Smooth muscle cell (in vitro differentiated cells): ENCODE results near the gene STRIP2. TPM values are rescaled to one million over a fixed set of nuclear protein-coding genes. Genes with fewer than 3 reads are reported as not detected.

ENCODE experiments used
- DNase-seq: peaks from one replicate; lab custom pipeline; 2025; ENCODE audit not compliant: unreplicated experiment; lab: John Stamatoyannopoulos, UW
- H2AFZ ChIP-seq: fragments of 200-600 bp; sonication (generic); 2 replicates; pipeline ENCODE4 v1.6.0; 2016; ENCODE audit warnings: antibody characterized with exemption, low read depth, mild to moderate bottlenecking
- H3F3A ChIP-seq: fragments of 200-600 bp; sonication (generic); 2 replicates; pipeline ENCODE4 v1.6.0; 2017; ENCODE audit warnings: antibody characterized with exemption, low read depth
- H3K27ac ChIP-seq: fragments of 200-600 bp; sonication (generic); 2 replicates; pipeline ENCODE4 v1.5.1; 2016; ENCODE audit warnings: low read depth, mild to moderate bottlenecking
- H3K27me3 ChIP-seq: fragments of 200-600 bp; sonication (generic); 2 replicates; pipeline ENCODE4 v1.6.1; 2016; ENCODE audit warnings: low read depth, mild to moderate bottlenecking
- H3K36me3 ChIP-seq: fragments of 200-600 bp; sonication (generic); 2 replicates; pipeline ENCODE4 v1.5.1; 2016; ENCODE audit warnings: low read depth
- H3K4me1 ChIP-seq: fragments of 200-600 bp; sonication (generic); 2 replicates; pipeline ENCODE4 v1.5.1; 2016; ENCODE audit warnings: low read depth
- H3K4me2 ChIP-seq: fragments of 200-600 bp; sonication (generic); 2 replicates; pipeline ENCODE4 v1.6.0; 2016; ENCODE audit warnings: mild to moderate bottlenecking
- H3K4me3 ChIP-seq: fragments of 200-600 bp; sonication (generic); 2 replicates; pipeline ENCODE4 v1.5.1; 2016; ENCODE audit warnings: mild to moderate bottlenecking
- H3K79me2 ChIP-seq: fragments of 200-600 bp; sonication (generic); 2 replicates; pipeline ENCODE4 v1.6.0; 2016; ENCODE audit warnings: low read depth, mild to moderate bottlenecking
- H3K9ac ChIP-seq: fragments of 200-600 bp; sonication (generic); 2 replicates; pipeline ENCODE4 v1.6.0; 2016; ENCODE audit warnings: low read depth
- H3K9me3 ChIP-seq: fragments of 200-600 bp; sonication (generic); replicated peaks from 2 replicates; pipeline ENCODE4 v1.5.1; 2016; ENCODE audit warnings: low read depth
- H4K20me1 ChIP-seq: fragments of 200-600 bp; sonication (generic); 2 replicates; pipeline ENCODE4 v1.6.0; 2016; ENCODE audit warnings: low read depth
- WGBS: methylation state at CpG from one replicate; pipeline ENCODE4 v1.1.7; 2016; ENCODE audit warnings: low lambda C conversion rate; 5-methylcytosine and 5-hydroxymethylcytosine counted together
- polyA plus RNA-seq: library from polyadenylated mRNA; unstranded; fragments of >200 nt; fragmentation: Nextera tagmentation; extraction: Ambion mirVana; gene quantifications from 2 replicates; pipeline ENCODE4 v1.2.1, GENCODE V29; 2016
- total RNA-seq: library from RNA; depleted of rRNA; stranded (reverse); fragments of >200 nt; gene quantifications from 2 replicates; pipeline ENCODE4 v1.2.3, GENCODE V29; 2014
- TF ChIP-seq, protein P1 (sequence below): fragments of 200-600 bp; sonication (generic); IDR thresholded peaks from 2 replicates; pipeline ENCODE4 v1.5.1; 2017; ENCODE audit warnings: borderline replicate concordance, mild to moderate bottlenecking, antibody characterized with exemption; ENCODE audit not compliant: insufficient read depth, poor library complexity, severe bottlenecking

Gene STRIP2
- total and polyA plus RNA-seq, 2 experiments from 2014 or later: 0.39 to 6.9 TPM

DNA sequence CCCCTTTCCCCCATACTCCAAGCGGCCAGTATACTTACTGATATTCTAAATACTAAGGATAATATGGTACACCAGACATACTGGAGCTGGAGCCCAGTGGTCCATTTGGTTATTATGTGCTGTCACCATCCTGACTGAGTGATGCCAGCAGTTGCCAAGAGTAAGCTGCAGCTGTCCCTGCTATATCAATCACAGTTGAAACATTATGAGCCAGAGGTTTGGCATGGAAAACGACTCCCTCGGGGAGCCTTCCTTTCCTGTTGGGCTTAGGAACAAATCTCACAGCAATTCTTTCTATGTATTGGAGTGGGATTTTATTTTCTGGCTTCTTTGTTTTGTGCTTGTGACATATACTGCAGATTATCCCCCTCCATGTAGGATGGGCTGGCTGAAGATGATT lies 32.6 kb downstream of the STRIP2 start:
- Histone ChIP-seq H3K4me1 (peaks cover 3% of the 10 kb centered on the region), H3F3A (no peaks in the 10 kb centered on the region), H3K27me3 (no peaks in the 10 kb centered on the region), H3K4me3 (no peak overlapping the region), H2AFZ (no peak overlapping the region), H3K27ac (no peak overlapping the region), H3K36me3 (no peaks in the 10 kb centered on the region), H4K20me1 (no peaks in the 10 kb centered on the region), H3K9me3 (no peaks in the 10 kb centered on the region), H3K4me2 (no peak overlapping the region), H3K9ac (no peak overlapping the region), H3K79me2 (no peaks in the 10 kb centered on the region)
- TF ChIP-seq, protein P1, sequence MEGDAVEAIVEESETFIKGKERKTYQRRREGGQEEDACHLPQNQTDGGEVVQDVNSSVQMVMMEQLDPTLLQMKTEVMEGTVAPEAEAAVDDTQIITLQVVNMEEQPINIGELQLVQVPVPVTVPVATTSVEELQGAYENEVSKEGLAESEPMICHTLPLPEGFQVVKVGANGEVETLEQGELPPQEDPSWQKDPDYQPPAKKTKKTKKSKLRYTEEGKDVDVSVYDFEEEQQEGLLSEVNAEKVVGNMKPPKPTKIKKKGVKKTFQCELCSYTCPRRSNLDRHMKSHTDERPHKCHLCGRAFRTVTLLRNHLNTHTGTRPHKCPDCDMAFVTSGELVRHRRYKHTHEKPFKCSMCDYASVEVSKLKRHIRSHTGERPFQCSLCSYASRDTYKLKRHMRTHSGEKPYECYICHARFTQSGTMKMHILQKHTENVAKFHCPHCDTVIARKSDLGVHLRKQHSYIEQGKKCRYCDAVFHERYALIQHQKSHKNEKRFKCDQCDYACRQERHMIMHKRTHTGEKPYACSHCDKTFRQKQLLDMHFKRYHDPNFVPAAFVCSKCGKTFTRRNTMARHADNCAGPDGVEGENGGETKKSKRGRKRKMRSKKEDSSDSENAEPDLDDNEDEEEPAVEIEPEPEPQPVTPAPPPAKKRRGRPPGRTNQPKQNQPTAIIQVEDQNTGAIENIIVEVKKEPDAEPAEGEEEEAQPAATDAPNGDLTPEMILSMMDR: no peak
- 74% methylated on average over 3 of the region's 3 CpGs for whole genome bisulfite sequencing
- no peak for DNase-seq

DNA sequence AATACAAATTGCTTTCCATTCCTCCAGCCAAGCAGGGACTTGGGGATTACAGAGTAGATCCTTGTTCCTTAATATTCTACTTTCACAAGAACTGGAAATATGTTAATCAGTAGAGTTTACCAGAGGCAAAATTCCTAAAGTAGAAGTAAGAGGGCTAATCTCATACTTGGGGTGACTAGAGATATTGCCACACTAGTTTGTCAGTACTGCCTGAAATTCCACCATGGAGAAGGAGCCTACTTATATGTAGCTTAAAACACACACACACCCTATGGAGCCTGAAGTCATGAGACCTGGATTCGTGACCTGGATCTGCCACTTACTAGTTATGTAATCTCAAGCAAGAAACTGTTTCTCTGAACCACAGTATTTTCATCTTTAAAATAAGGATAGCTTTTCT lies 33.9 kb downstream of the STRIP2 start:
- DNase-seq: no peak
- WGBS: 78% methylated on average over 1 of the region's 1 CpG
- H3K9me3 ChIP-seq: no peaks in the 10 kb centered on the region
- H3K4me1 ChIP-seq: peaks cover 3% of the 10 kb centered on the region
- no peaks in the 10 kb centered on the region for H3F3A ChIP-seq
- peak overlapping the region; percentile 25 for H3K4me2 ChIP-seq
- no peak overlapping the region for H3K27ac ChIP-seq
- H3K79me2 ChIP-seq: no peaks in the 10 kb centered on the region
- no peaks in the 10 kb centered on the region for H3K27me3 ChIP-seq
- H3K36me3 ChIP-seq: no peaks in the 10 kb centered on the region
- H3K9ac ChIP-seq: no peak overlapping the region
- TF ChIP-seq, protein P1: no peak
- H3K4me3 ChIP-seq: no peak overlapping the region
- no peak overlapping the region for H2AFZ ChIP-seq
- H4K20me1 ChIP-seq: no peaks in the 10 kb centered on the region

DNA sequence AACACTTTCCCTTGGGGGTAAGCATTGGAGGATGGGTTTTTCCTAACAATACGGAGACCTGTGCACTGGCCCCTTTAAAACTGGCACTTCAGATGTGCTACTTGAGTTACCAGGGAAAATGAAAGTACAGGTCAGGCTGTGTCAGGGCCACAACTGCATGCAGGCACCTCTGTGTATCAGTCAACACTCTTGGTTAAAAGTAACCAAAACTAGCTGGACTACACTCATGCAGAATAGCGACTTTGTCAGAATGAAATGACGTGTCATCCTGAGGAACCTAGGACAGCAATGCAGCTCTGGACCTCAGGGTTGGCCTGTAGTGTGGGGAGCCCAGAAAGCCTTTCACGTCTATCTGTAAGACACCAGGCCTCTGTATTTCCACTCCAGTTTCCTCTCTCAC lies 34.3 kb downstream of the STRIP2 start:
- TF ChIP-seq, protein P1: no peak
- no peak overlapping the region for H2AFZ ChIP-seq
- no peaks in the 10 kb centered on the region for H3F3A ChIP-seq
- no peak overlapping the region for H3K4me2 ChIP-seq
- no peaks in the 10 kb centered on the region for H3K9me3 ChIP-seq
- DNase-seq: no peak
- no peaks in the 10 kb centered on the region for H4K20me1 ChIP-seq
- H3K4me3 ChIP-seq: no peak overlapping the region
- no peaks in the 10 kb centered on the region for H3K36me3 ChIP-seq
- no peak overlapping the region for H3K9ac ChIP-seq
- WGBS: 88% methylated on average over 4 of the region's 4 CpGs
- peaks cover 3% of the 10 kb centered on the region for H3K4me1 ChIP-seq
- H3K27ac ChIP-seq: no peak overlapping the region
- H3K79me2 ChIP-seq: no peaks in the 10 kb centered on the region
- H3K27me3 ChIP-seq: no peaks in the 10 kb centered on the region

DNA sequence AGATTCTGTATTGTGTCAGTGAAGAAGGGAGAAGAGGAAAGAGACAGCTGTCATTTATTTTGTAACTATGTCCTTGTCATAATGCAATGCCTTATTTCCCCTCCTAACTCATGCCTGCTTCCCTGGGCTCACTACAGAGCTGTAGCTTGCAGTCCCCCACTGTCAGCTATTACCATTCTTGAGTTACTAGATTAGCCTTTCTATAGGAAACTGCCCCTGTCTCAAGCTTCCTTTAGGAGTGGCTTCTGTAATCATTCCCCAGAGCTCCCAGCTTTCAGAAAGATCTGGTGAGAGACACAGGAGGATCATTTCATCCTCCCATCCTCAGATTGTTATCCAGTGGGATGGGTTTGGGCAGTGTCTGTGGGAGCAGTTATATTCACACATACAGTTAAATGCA lies 35.7 kb downstream of the STRIP2 start:
- no peak for DNase-seq
- H3K27ac ChIP-seq: no peak overlapping the region
- no peak overlapping the region for H3K4me3 ChIP-seq
- H3K4me1 ChIP-seq: peaks cover 3% of the 10 kb centered on the region
- H3K9me3 ChIP-seq: no peaks in the 10 kb centered on the region
- H2AFZ ChIP-seq: no peak overlapping the region
- H3K9ac ChIP-seq: no peak overlapping the region
- no peaks in the 10 kb centered on the region for H3K36me3 ChIP-seq
- no peaks in the 10 kb centered on the region for H3F3A ChIP-seq
- no peaks in the 10 kb centered on the region for H4K20me1 ChIP-seq
- TF ChIP-seq, protein P1: no peak
- no peaks in the 10 kb centered on the region for H3K79me2 ChIP-seq
- H3K27me3 ChIP-seq: no peaks in the 10 kb centered on the region
- H3K4me2 ChIP-seq: no peak overlapping the region
